Measurements from ENCODE around the gene ZNF692. TPM values are rescaled to one million over a fixed set of nuclear protein-coding genes. Genes with fewer than 3 reads are reported as not detected.

The ZNF692 gene
- total and polyA plus RNA-seq, 4 donors: 7.8 to 16.3 (median 10.4) TPM

DNA sequence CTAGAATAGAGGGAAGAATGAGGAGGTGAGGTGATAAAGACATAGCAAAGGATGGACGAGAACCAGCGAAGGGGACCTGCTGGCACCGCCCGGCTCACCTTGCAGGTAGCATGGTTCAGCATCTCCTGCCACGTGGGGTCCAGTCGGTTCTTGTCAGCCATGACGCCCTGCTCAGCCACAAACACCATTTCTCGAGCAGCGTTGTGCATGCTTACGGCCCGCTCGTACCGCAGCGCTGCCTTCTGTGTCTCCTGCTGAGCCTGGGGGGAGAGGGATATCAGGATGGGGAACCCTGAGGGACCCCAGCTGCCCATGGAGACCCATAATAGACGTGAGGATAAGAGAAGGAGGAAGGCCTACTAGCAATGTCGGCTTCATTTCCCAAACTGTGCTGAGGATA lies 44.5 kb downstream of the ZNF692 start:
- peaks cover 9 to 35% (median 25%) of the 10 kb centered on the region in 4 donors for H3K36me3 ChIP-seq (ENCODE audit: control insufficient read depth in 4 of 4, insufficient read depth in 3 of 4, low read depth in 1 of 4, low read length in 3 of 4)
- no peaks in the 10 kb centered on the region for H3K9me3 ChIP-seq (ENCODE audit: control insufficient read depth in 4 of 4, low read length in 3 of 4)
- DNase-seq (ENCODE audit: low spot score): no peak
- WGBS: 94% methylated on average over 16 of the region's 16 CpGs
- no peaks in the 10 kb centered on the region for H3K27me3 ChIP-seq (ENCODE audit: control insufficient read depth in 4 of 4, insufficient read depth in 4 of 4, low read length in 3 of 4)
- no peak overlapping the region for H3K27ac ChIP-seq (ENCODE audit: low read depth in 1 of 2, low read length in 2 of 2)
- no peak overlapping the region for H3K9ac ChIP-seq (ENCODE audit: low read depth in 1 of 2, low read length in 2 of 2)
- TF ChIP-seq, protein P1, sequence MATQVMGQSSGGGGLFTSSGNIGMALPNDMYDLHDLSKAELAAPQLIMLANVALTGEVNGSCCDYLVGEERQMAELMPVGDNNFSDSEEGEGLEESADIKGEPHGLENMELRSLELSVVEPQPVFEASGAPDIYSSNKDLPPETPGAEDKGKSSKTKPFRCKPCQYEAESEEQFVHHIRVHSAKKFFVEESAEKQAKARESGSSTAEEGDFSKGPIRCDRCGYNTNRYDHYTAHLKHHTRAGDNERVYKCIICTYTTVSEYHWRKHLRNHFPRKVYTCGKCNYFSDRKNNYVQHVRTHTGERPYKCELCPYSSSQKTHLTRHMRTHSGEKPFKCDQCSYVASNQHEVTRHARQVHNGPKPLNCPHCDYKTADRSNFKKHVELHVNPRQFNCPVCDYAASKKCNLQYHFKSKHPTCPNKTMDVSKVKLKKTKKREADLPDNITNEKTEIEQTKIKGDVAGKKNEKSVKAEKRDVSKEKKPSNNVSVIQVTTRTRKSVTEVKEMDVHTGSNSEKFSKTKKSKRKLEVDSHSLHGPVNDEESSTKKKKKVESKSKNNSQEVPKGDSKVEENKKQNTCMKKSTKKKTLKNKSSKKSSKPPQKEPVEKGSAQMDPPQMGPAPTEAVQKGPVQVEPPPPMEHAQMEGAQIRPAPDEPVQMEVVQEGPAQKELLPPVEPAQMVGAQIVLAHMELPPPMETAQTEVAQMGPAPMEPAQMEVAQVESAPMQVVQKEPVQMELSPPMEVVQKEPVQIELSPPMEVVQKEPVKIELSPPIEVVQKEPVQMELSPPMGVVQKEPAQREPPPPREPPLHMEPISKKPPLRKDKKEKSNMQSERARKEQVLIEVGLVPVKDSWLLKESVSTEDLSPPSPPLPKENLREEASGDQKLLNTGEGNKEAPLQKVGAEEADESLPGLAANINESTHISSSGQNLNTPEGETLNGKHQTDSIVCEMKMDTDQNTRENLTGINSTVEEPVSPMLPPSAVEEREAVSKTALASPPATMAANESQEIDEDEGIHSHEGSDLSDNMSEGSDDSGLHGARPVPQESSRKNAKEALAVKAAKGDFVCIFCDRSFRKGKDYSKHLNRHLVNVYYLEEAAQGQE (IDR thresholded peaks at IDR 0.05): no peak
- H3K4me3 ChIP-seq (ENCODE audit: low read depth in 1 of 3, low read length in 3 of 3): no peak overlapping the region
- peaks cover 2 to 17% (median 6%) of the 10 kb centered on the region in 4 donors for H3K4me1 ChIP-seq (ENCODE audit: control insufficient read depth in 4 of 4, insufficient read depth in 4 of 4, low read length in 3 of 4)

DNA sequence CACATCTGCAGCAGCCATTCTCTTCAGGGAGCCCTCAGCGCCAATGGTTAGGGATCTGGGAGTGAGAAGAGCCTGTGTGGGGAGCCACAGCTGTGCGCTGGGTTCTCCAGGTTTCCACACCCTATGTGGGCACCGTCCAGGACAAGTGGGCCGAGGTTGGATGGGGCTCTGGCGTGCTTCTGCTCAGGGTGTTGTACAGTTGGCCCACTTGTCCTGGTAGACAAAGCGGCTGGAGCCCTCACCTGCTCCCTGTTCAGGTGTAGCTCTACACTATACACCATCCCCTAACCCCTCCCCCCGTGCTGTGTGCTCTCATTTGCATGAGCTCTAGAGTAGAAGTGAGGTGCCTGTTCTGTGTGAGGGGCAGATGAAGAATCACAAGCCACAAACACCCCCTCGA lies 45.3 kb downstream of the ZNF692 start:
- Histone ChIP-seq H3K27me3 (ENCODE audit: control insufficient read depth in 4 of 4, insufficient read depth in 4 of 4, low read length in 3 of 4) (no peaks in the 10 kb centered on the region), H3K36me3 (ENCODE audit: control insufficient read depth in 4 of 4, insufficient read depth in 3 of 4, low read depth in 1 of 4, low read length in 3 of 4) (peaks cover 9 to 35% (median 24%) of the 10 kb centered on the region in 4 donors), H3K4me3 (ENCODE audit: low read depth in 1 of 3, low read length in 3 of 3) (no peak overlapping the region), H3K9ac (ENCODE audit: low read depth in 1 of 2, low read length in 2 of 2) (no peak overlapping the region), H3K9me3 (ENCODE audit: control insufficient read depth in 4 of 4, low read length in 3 of 4) (no peaks in the 10 kb centered on the region), H3K27ac (ENCODE audit: low read depth in 1 of 2, low read length in 2 of 2) (no peak overlapping the region), H3K4me1 (ENCODE audit: control insufficient read depth in 4 of 4, insufficient read depth in 4 of 4, low read length in 3 of 4) (peaks cover 2 to 17% (median 6%) of the 10 kb centered on the region in 4 donors)
- peak; percentile 16 for DNase-seq (ENCODE audit: low spot score)
- TF ChIP-seq HNF4G (IDR thresholded peaks at IDR 0.05): no peak
- WGBS: 97% methylated on average over 8 of the region's 8 CpGs

DNA sequence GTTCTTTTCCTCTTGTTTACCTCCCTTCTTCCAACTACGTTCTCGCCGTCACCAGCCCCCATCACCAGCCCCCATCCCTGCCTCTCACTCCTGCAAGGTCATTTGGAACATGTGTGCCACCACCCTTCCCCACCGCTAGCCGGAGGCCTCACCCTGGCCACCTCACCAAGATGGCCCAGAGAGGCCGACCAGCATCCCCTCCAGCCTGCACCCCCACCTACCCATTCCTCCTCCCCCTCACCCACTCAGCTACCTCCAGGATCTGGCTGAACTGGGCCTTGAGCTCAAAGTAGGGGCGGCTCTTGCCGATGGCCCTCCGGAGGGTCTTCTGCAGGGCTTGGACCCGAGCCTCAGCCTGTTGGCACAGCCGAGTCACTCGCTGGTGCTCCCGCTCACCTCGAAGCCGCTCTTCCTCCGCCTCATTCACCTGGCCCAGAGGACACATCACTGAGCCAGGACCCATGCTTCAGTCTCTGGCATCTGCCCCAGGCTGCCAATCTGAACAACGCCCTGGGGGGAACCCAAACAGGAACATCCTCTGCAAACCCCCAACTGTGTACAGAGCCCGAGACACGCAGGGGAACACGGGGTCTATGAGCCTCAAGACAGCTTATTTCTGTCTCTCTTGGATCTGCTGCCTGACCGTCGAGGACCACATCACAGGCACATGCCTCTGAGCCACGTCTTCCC lies 46.0 kb downstream of the ZNF692 start:
- peaks cover 2 to 17% (median 6%) of the 10 kb centered on the region in 4 donors for H3K4me1 ChIP-seq (ENCODE audit: control insufficient read depth in 4 of 4, insufficient read depth in 4 of 4, low read length in 3 of 4)
- no peak overlapping the region for H3K4me3 ChIP-seq (ENCODE audit: low read depth in 1 of 3, low read length in 3 of 3)
- H3K9ac ChIP-seq (ENCODE audit: low read depth in 1 of 2, low read length in 2 of 2): no peak overlapping the region
- no peaks in the 10 kb centered on the region for H3K27me3 ChIP-seq (ENCODE audit: control insufficient read depth in 4 of 4, insufficient read depth in 4 of 4, low read length in 3 of 4)
- peaks cover 9 to 35% (median 23%) of the 10 kb centered on the region in 4 donors for H3K36me3 ChIP-seq (ENCODE audit: control insufficient read depth in 4 of 4, insufficient read depth in 3 of 4, low read depth in 1 of 4, low read length in 3 of 4)
- peak; percentile 22 for DNase-seq (ENCODE audit: low spot score)
- no peak overlapping the region for H3K27ac ChIP-seq (ENCODE audit: low read depth in 1 of 2, low read length in 2 of 2)
- TF ChIP-seq RAD21 (IDR thresholded peaks at IDR 0.05) (no peak), SP1 (IDR thresholded peaks at IDR 0.05) (no peak), YY1 (IDR thresholded peaks at IDR 0.05) (no peak), FOXA2 (IDR thresholded peaks at IDR 0.05) (no peak), EGR1 (IDR thresholded peaks at IDR 0.05; ENCODE audit: low read depth in 2 of 2) (no peak), HNF4G (IDR thresholded peaks at IDR 0.05) (no peak), JUND (IDR thresholded peaks at IDR 0.05) (no peak), GABPA (IDR thresholded peaks at IDR 0.05 in 1 of 2, conservative IDR thresholded peaks at IDR 0.05 in 1 of 2) (no peak), RXRA (IDR thresholded peaks at IDR 0.05) (no peak), TAF1 (conservative IDR thresholded peaks at IDR 0.05) (no peak), CTCF (IDR thresholded peaks at IDR 0.05; ENCODE audit: low read depth, low read length, missing input control) (no peak)
- TF ChIP-seq, protein P2, sequence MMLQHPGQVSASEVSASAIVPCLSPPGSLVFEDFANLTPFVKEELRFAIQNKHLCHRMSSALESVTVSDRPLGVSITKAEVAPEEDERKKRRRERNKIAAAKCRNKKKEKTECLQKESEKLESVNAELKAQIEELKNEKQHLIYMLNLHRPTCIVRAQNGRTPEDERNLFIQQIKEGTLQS (IDR thresholded peaks at IDR 0.05): no peak
- H3K9me3 ChIP-seq (ENCODE audit: control insufficient read depth in 4 of 4, low read length in 3 of 4): no peaks in the 10 kb centered on the region
- 97% methylated on average over 23 of the region's 23 CpGs for WGBS
